Activated CD8-positive, alpha-beta memory T cell treated with anti-CD3 and anti-CD28 coated beads for 24 hours (primary cell): ENCODE measurements around the gene CTSH.
"Not testable (repeated sequence)": the region's sequence is repeated elsewhere in the genome, so short reads cannot be mapped to it uniquely, and the experiment has no call there.

Experiments used
- DNase-seq: peaks from one replicate; pipeline ENCODE4 v3.0.0-alpha.2; 2020

CTSH gene

DNA sequence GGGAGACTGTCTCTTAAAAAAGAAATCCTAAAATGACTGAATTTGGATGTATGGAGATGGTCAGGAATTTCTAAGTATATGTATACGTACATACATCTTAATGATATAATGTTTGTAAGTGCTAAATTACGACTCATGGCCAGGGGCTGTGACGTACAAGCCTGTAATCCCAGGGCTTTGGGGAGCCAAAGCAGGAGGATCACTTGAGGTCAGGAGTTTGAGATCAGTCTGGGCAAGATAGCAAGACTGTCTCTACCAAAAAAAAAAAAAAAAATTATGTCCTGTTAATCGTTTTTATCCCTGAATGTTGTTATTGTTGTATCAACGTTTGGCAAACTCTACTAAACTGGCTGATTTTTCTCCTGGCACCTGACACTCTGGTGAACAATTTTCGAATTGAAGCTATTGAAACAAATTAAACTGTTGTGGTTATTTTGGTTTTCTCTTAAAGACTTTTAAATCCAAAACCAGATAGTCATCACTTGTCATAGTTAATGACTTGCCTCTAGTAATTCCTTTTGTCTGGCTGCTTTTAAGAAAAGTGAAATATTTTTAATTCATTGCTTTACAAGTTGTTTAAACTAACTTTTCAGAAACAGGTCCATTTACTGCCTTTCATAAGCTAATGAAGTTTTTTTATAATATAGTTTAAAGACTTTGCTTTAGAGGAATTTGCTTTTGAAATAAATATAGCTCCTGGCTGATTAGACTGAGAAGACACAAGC lies 65.2 kb downstream of the CTSH start:
- no peak for DNase-seq

DNA sequence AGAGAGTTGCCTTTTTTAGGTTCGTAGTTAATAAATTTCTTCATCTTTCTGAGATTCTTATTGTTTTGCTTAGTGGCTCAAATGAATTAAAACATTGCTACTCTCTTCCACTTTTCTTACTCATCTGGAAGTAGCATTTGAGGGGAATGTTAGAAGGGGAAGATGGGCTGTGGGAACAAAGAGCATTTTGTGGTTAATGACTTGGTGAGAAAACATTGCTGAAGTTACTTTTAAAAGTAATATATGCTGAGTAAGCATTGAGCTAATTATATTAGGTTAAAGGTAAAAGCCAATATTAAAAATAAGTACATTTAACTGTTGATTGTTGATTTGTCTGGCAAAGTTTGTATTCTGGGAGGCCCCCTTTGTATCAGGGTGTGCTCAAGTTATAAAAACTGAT lies 66.5 kb downstream of the CTSH start:
- DNase-seq, result no peak

DNA sequence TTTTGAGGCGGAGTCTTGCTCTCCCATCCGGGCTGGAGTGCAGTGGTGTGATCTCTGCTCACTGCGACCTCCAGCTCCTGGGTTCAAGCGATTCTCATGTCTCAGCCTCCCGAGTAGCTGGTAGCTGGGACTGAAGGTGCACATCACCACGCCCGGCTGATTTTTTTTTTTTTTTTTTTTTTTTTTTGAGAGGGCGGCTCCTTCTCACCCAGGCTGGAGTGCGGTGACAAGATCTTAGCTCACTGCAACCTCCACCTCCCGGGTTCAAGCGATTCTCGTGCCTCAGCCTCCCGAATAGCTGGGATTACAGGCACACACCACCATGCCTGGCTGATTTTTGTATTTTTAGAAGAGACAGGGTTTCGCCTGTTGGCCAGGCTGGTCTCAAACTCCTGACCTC lies 67.9 kb downstream of the CTSH start:
- not testable (repeated sequence) for DNase-seq

DNA sequence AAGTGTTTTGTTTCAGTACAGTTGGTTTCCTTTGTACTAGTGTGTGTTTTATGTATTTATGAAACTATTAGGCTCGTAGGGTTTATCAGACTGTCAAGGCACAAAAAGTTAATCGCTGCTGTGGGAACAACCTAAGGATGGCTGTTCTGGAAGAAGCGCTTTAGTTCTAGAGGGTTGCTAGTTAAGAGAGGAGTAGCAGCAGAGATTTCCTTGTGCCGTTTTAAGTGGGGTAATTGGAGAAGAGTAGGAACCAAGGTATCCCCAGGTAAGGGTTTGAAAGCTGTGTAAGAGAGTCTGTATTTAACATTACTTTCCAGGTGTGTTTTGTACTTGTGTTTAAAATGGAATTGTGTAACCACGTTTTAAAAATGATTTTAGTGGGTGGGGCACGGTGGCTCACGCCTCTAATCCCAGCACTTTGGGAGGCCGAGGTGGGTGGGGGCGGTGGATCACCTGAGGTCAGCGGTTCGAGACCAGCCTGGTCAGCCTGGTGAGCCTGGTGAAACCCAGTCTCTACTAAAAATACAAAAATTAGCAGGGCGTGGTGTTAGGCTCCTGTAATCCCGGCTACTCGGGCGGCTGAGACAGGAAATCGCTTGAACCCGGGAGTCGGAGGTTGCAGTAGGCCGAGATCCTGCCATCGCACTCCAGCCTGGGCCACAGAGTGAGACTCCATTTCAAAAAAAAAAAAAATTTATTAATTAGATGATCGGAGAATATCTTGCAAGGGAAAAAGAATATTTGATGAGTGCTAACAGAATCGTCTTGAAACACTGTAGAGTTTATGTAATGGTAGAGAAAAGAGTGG lies 69.5 kb downstream of the CTSH start:
- DNase-seq, result no peak

DNA sequence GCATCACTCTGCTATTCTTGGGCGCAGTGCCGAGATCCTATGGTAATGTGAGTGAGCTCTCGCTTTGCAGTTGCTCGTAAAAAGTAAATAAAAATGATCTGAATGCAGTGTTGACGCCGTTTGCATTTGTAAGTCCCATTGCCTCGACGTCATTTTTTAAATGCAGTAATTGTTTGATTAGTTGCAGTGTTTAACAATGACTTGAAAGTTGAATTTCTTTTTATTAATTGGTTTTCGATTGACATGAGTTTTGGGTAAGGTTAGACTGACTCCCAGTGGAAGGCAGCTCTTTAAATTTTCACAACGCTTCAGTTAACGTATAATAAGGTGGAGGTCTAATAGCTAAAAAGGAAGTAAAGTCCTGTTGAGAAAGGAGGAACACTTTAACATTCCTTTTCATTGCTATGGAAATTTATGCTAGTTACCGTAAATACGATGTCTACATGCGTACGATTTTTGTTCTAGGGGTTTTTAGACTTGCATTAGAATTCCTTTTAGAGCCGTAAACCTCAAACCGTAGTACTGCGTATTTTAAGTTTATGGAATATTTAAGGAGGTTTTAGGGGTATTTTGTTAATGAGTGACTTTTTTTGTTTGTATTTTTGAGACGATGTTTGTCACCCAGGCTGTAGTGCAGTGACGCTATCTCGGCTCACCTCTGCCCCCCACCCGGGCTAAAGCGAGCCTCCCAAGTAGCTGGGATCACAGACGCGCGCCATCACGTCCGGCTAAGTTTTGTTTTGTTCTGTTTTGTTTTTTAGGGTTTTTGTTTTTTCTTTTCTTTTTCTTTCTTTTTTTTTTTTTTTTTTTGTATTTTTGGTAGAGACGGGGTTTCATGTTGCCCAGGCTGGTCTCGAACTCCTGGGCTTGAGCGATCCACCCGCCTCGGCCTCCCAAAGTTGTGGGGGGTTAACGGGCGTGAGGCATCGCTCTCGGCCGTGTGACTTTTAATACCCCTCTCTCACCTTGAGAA lies 70.8 kb downstream of the CTSH start:
- DNase-seq, result no peak

DNA sequence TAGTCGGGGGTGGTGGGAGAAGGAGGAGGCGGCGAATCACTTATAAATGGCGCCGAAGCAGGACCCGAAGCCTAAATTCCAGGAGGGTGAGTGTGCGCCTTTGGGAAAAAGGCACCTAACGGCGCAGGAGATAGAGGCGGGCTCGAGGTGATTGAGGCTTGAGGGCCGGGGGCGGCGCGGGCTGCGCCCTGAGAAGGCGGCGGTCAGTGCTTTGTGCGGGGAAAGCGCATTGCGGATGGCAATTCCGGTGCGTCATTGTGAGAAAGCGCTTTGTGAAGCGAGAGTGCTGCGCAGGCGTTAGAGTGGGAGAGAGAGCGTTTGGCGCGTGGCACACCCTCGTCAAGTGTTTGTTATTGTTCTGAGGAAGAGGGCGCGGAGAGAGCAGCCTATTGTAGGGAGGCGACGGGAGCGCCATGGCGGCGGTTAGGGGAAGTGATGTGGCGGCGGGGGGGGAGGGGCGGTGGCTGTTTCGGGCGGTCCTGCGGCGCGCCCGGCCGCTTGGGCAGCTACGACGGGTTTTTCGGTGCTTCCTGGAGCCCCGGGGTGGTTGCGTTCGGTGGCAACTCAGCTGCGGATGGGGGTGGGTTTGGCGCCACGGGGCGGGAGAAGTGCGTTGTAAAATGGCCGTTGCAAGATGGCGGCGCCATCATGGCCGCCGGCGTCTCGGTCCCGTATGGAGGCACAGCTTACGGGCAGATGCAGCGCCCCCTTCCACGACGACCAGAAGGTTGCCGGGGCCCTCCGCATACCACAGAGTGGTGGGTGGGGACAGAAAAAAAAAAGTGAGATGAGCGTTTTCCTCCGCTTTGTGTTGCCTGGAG lies 71.7 kb downstream of the CTSH start:
- DNase-seq, result peak; percentile 92

DNA sequence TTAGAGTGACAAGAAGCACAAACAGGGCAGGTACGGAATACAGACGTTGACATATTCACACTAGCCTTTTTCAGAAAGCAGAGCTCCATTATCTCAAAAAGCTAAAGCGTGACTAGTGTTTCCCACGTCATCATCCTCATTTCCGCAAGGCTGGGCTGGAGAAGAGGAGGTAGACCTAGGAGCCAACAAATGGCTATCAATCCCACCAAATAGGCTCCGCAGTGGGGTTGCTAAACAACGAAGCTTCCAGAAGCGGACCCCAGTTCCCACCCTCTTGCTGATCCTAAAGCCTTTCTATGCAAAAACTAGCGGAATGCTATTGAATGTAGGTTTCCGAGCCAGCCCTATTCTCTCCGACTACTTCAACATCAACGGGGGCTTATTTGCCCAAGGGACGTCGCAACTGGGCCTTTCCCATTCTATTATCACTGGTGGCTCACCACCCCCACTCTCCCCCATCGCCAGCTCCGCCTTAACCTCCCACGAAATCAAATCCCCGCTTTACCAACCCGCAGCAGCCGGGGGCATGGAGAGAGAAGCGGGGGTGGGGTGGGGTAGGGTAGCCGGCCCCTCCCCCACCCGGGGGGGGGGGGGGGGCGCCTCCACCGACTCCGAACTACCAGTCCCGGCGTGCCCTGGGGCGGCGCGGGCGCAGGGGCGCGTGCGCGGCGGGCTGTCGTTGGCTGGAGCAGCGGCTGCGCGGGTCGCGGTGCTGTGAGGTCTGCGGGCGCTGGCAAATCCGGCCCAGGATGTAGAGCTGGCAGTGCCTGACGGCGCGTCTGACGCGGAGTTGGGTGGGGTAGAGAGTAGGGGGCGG lies 72.5 kb downstream of the CTSH start, which contains the start of gene MORF4L1:
Gene MORF4L1 (plus strand): TSS at position 736 of the 817 bp plus-strand sequence. CDS start 128 bp downstream, outside the sequence.
- DNase-seq, result peak; percentile 97

GRCh38 chr15:78871483-78872127 lies 73.2 kb downstream of the CTSH start:
- not testable (repeated sequence) for DNase-seq
